ENCODE results near the gene TMEM117. TPM values are rescaled to one million over a fixed set of nuclear protein-coding genes. Genes with fewer than 3 reads are reported as not detected.

Gene TMEM117
- total and polyA plus RNA-seq, 11 donors: 3.7 to 13.5 (median 7.3) TPM

DNA sequence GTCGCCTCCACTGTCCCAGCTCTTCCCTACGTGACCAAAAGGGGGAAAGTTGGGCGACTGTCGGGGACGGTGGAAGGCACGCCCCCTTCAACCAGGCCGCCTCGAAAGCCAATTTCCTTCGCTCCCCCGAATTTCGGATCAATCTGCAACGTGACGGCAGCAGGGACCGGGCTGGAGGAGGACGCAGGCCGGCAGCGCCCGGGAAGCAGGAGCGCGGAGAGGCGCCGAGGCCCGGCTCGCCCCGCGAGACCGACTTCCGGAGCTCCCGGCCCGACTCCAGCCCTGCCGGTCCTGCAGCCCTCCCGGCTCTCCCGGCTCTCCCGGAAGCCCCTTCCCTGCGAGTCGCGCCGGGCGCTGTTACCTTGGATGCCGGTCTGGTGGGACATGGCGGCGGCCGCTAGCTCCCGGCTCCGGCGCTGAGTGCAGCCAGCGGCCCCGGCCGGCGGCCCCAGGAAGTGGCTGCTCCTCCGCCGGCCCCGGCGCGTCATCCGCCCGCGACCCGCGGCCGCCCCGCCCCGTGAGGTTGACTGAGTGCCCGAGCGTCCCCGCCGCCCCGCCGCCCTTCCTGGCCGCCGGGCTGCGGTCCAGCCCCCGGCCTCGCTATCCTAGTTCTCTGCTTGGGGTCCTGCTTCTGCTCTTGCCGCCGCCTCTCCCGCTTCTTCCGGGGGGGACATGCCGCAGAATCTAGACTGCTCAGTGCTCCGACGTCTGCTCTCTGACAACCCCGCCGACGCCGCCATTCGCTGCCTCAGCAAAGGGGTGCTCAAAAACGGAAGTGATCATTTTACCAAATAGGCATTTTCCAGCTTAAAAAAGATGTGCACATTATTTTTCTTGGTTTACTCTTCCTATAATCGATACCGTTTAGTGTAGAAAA is 29.8 kb upstream of the TMEM117 start, which contains the start of gene TWF1:
TSS of gene TWF1 (minus strand) at position 458 of the 877 bp plus-strand sequence. CDS start at position 386, 72 bp downstream.
- 1% methylated on average over 24 to 89 of the region's 89 CpGs for WGBS, 4 donors
- Histone ChIP-seq H3K27ac (peak within 1 kb of the TSS; percentile 87 to 98 (median 95)), H3K9me3 (no peaks in the 10 kb centered on the region), H3K4me3 (peak within 1 kb of the TSS; percentile 63 to 99 (median 88)), H3K27me3 (no peaks in the 10 kb centered on the region), H3K4me1 (peaks cover 0 to 38% (median 23%) of the 10 kb centered on the region in 12 donors), H3K36me3 (peaks cover 0 to 31% (median 23%) of the 10 kb centered on the region in 9 donors)
- ATAC-seq (peak; percentile 87 to 100 (median 99)), DNase-seq (peak; percentile 90 to 95 (median 92))
- intact Hi-C loops (cut with DNase I): loop anchor here in 8 of 10 donors (1.0 to 10.0 kb wide), 9 partner anchors 29 to 79 kb away; partner anchors contain the start of genes IRAK4 (in 4 of the 8), PUS7L (in 4 of the 8) and TMEM117 (in 3 of the 8)
- TF ChIP-seq, protein P1, sequence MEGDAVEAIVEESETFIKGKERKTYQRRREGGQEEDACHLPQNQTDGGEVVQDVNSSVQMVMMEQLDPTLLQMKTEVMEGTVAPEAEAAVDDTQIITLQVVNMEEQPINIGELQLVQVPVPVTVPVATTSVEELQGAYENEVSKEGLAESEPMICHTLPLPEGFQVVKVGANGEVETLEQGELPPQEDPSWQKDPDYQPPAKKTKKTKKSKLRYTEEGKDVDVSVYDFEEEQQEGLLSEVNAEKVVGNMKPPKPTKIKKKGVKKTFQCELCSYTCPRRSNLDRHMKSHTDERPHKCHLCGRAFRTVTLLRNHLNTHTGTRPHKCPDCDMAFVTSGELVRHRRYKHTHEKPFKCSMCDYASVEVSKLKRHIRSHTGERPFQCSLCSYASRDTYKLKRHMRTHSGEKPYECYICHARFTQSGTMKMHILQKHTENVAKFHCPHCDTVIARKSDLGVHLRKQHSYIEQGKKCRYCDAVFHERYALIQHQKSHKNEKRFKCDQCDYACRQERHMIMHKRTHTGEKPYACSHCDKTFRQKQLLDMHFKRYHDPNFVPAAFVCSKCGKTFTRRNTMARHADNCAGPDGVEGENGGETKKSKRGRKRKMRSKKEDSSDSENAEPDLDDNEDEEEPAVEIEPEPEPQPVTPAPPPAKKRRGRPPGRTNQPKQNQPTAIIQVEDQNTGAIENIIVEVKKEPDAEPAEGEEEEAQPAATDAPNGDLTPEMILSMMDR (IDR thresholded peaks at IDR 0.05): peak in 7 of 12 donors; percentile 15 to 43 (median 35)
- peak in 1 of 2 donors; percentile 75 for TF ChIP-seq POLR2A (IDR thresholded peaks at IDR 0.05)

DNA sequence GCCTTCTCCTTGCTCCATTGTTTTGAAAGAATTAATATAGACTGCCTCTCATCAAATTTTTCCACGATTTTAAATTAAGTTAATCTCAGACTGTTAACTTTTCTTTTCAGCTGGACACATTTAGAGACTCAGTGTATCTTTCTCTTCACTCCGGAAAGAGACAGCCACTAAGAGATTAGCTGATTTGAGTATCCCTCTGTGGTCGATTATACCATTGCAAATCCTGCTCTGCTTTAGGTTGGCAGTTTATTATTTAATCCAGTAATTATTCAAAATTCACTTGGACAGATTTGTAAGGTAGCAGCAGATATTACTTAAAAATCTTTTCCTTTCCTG is 29.2 kb upstream of the TMEM117 start:
- peaks cover 0 to 25% (median 17%) of the 10 kb centered on the region in 9 donors for H3K36me3 ChIP-seq
- intact Hi-C loops (cut with DNase I): loop anchor here in 6 of 10 donors (1.0 to 10.0 kb wide), 8 partner anchors 28 to 78 kb away; partner anchors contain the start of genes IRAK4 (in 4 of the 6), PUS7L (in 4 of the 6) and TMEM117 (in 2 of the 6)
- H3K4me1 ChIP-seq: peaks cover 0 to 38% (median 23%) of the 10 kb centered on the region in 12 donors
- DNase-seq: no peak
- peak overlapping the region; percentile 87 to 98 (median 95) for H3K27ac ChIP-seq
- 3 to 8% (median 6%) methylated on average over 3 of the region's 3 CpGs for WGBS, 4 donors
- TF ChIP-seq, protein P1 (IDR thresholded peaks at IDR 0.05): no peak
- TF ChIP-seq POLR2A (IDR thresholded peaks at IDR 0.05): no peak
- no peaks in the 10 kb centered on the region for H3K9me3 ChIP-seq
- ATAC-seq: no peak
- peak overlapping the region; percentile 63 to 99 (median 88) for H3K4me3 ChIP-seq
- no peaks in the 10 kb centered on the region for H3K27me3 ChIP-seq

DNA sequence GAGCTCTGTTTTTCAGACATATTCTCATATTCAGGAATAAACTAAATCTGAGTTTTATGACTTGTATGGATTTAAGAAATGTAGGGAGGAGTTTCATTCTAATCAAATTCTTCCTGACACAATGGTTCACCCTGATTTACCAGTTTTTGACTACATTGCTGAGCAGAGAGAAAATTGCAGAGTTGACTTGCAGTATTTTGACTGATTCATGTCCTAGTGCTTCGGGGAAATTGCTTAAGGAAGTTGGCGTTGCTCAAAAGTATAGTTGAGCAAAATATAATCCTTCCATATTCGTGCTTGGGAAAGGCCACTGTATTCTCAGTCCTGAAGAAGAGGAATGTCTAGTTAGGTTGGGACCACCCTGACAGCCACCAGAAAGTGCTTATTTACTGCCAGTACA is 28.5 kb upstream of the TMEM117 start:
- ATAC-seq (no peak), DNase-seq (no peak)
- 74 to 96% (median 85%) methylated on average over 3 of the region's 3 CpGs for WGBS, 4 donors
- H3K4me1 ChIP-seq: peaks cover 0 to 38% (median 23%) of the 10 kb centered on the region in 12 donors
- H3K36me3 ChIP-seq: peaks cover 0 to 18% (median 12%) of the 10 kb centered on the region in 9 donors
- peak overlapping the region in 5 of 12 donors; percentile 87 to 98 (median 96) for H3K27ac ChIP-seq
- intact Hi-C loops (cut with DNase I): loop anchor here in 6 of 10 donors (2.0 to 10.0 kb wide), 6 partner anchors 27 to 77 kb away; partner anchors contain the start of genes IRAK4 (in 4 of the 6), PUS7L (in 4 of the 6) and TMEM117 (in 1 of the 6)
- no peak for TF ChIP-seq POLR2A (IDR thresholded peaks at IDR 0.05)
- TF ChIP-seq, protein P1 (IDR thresholded peaks at IDR 0.05): no peak
- H3K9me3 ChIP-seq: no peaks in the 10 kb centered on the region
- H3K4me3 ChIP-seq: peak overlapping the region in 1 of 12 donors; percentile 63
- H3K27me3 ChIP-seq: no peaks in the 10 kb centered on the region

DNA sequence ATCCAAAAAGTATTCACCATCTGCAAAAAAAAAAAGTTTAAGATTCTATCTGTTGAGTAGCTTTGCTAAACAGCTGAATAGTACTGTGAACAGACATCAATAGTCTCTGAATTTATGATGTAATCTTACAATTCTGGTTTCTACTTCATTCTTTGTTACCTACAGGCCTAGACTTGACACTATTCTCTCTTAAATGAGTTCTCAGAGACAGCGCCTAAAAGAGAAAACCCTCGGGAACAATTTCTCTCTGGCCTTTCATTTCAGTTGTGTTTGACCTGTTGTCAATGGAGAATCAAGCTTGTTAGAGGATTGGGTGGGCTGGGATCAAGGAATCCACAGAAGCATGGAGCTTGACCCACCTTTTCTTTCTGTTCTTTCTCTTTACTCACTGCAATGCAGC is 23.8 kb upstream of the TMEM117 start:
- intact Hi-C loops (cut with DNase I): no loop called here

More for the DNA sequence above, 23.8 kb upstream of the TMEM117 start:
- ATAC-seq (no peak), DNase-seq (no peak)
- Histone ChIP-seq H3K4me1 (peaks cover 0 to 3% (median 0%) of the 10 kb centered on the region in 12 donors), H3K9me3 (no peaks in the 10 kb centered on the region), H3K4me3 (no peak overlapping the region), H3K27me3 (no peaks in the 10 kb centered on the region), H3K36me3 (no peaks in the 10 kb centered on the region), H3K27ac (no peak overlapping the region)
- TF ChIP-seq, protein P1 (IDR thresholded peaks at IDR 0.05): no peak
- TF ChIP-seq POLR2A (IDR thresholded peaks at IDR 0.05): no peak
- 90 to 96% (median 92%) methylated on average over 2 of the region's 2 CpGs for WGBS, 4 donors
